GM21619 (cell line): ENCODE measurements around the gene ZNF28.
A peak's percentile ranks its signal among the peaks of the same experiment; 100 is the strongest.
"Not testable (repeated sequence)": the region's sequence is repeated elsewhere in the genome, so short reads cannot be mapped to it uniquely, and the experiment has no call there.

Experiments
- ATAC-seq: cut with Tn5 transposase; IDR thresholded peaks from one replicate; pipeline ENCODE4 v1.9.1; 2021; ENCODE audit not compliant: unreplicated experiment

ZNF28 gene

DNA sequence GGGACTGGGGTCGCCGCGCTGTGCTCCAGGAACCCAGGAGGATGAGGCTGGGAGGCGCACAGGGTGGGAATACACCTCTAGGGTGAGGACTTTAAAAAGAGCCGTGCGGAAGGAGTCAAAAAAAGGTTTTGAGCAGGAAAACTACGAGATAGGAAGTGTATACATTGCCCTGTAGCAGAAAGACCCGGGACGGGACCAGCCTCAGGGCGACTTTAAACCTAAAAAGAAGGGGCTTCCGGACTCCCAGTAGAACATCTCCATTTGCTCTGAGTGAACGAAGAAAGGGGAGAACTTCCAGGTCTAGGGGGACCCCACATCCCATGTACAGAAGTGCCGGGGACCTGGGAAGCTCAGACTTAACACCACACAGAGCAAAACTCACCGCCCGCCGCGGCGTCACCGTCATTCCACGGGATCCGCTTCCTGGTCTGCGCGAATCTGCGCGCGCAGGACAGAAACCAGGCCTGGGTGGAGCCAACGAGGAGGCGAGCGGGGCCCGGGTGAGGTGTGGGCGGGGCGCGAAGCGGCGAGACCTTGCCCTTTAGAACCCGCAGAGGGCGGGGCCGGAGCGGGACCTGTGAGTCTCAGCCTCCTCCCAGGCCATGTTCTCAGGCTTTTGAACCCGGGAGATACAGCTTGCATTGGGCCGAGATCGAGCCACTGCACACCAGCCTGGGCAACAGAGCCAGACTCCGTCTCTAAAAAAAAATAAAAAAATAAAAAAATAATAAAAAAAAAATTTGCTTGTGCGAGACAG, at the start of gene ZNF28:
TSS of gene ZNF28 (minus strand) at position 430 of the 757 bp plus-strand sequence. CDS start 3,675 bp downstream, outside the sequence.
- peak; percentile 98 for ATAC-seq

DNA sequence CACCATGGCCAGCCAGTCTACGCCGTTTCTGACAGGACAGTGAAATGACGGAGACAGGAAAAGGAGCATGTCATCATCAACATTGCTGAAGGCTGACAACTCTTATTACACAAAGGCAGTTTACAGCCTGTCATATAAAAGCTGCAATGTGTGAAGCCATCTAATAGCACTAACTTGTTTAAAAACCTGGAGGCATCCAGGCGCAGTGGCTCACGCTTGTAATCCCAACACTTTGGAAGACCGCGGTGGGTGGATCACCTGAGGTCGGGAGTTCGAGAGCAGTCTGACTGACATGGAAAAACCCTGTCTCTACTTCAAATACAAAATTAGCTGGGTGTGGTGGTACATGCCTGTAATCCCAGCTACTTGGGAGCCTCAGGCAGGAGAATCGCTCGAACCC, 46.6 kb upstream of the ZNF28 start:
- ATAC-seq, result not testable (repeated sequence)

DNA sequence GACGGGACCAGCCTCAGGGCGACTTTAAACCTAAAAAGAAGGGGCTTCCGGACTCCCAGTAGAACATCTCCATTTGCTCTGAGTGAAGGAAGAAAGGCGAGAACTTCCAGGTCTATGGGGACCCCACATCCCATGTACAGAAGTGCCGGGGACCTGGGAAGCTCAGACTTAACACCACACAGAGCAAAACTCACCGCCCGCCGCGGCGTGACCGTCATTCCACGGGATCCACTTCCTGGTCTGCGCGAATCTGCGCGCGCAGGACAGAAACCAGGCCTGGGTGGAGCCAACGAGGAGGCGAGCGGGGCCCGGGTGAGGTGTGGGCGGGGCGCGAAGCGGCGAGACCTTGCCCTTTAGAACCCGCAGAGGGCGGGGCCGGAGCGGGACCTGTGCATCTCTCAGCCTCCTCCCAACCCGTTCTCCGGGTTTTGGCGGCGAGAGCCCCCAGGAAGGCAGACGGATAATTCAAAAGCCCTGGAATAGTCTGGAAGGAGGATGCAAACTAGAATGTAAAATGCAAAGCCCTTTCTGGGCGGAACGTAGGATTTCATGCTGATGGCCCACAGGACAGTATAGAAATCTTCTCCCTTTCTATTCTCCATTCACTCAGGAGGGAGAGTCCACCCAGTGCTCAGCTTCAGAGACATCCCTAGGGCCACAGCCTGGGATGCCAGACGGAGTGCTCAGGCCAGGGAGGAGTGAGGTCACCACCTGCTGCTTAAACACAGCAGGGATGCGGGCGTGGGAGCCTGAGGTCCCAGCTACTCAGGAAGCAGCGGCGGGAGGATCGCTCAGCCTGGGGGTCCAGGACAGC, 36.2 kb upstream of the ZNF28 start, which contains the start of gene ZNF468:
TSS of gene ZNF468 (minus strand) at position 242 of the 814 bp plus-strand sequence. CDS start 3,347 bp downstream, outside the sequence.
- ATAC-seq, result peak; percentile 87

DNA sequence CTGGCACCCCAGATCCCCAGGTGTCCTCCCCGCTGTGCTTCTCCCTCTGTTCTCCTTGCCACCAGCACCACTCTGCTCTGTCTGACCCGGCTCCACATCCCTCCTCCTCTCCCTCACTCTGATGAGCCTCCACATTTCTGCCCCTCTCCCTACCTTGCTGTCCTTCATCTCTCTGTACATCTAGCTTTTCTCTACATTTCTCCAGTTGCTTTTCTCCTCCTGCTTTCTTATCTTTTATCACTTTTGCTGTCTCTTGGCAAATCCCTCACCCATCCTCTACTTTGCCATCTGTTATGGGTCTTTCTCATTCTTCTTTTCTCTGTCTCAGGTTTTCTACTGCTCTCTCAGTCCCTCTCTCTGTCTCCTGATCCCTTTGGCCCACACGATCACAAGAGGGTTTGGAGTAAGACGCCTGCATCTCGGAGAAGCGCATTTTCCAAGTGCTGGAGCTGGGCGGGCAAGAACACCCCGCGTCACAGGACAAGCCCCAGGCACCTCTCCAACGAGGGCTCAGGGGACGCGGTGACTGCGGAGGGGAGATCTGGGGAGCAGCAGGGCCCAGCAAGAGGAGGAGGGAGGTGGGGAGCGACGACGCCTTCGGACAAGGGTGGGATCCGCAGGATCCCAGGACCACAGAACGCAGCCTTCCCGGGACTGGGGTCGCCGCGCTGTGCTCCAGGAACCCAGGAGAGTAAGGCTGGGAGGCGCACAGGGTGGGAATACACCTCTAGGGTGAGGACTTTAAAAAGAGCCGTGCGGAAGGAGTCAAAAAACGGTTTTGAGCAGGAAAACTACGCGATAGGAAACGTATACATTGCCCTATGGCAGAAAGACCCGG, 35.3 kb upstream of the ZNF28 start:
- ATAC-seq, result not testable (repeated sequence)

DNA sequence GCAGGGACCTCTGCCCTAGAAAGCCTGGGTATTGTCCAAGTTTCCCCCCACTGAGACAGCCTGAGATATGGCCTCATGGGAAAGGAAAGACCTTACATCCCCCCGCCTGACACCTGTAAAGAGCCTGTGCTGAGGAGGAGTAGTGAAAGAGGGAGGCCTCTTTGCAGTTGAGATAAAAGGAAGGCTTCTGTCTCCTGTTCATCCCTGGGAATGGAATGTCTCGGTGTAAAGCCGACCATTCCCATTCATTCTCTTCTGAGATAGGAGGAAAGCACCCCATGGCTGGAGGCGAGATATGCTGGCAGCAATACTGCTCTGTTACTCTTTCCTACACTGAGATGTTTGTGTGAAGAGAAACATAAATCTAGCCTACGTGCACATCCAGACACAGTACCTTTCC, 25.9 kb upstream of the ZNF28 start:
- ATAC-seq, result not testable (repeated sequence)

DNA sequence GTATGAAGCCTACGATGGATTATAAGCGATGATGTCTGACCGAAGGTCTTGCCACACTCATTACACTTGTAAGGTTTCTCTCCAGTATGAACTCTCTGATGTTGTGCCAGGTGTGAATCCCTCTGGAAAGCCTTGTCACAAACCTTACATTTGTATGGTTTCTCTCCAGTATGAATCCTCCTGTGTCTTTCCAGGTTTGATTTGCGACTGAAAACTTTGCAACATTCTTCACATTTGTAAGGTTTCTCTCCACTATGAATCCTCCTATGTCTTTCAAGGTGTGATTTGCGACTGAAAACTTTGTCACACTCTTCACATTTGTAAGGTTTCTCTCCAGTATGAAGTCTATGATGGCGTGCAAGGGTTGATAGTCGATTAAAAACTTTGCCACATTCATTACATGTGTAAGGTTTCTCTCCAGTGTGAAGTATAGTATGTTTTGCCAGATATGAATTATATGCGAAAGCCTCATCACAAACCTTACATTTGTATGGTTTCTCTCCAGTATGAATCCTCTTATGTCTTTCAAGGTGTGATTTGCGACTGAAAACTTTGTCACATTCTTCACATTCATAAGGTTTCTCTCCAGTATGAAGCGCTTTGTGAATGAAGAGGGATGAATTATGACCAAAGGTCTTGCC, 19.5 kb upstream of the ZNF28 start:
- not testable (repeated sequence) for ATAC-seq

DNA sequence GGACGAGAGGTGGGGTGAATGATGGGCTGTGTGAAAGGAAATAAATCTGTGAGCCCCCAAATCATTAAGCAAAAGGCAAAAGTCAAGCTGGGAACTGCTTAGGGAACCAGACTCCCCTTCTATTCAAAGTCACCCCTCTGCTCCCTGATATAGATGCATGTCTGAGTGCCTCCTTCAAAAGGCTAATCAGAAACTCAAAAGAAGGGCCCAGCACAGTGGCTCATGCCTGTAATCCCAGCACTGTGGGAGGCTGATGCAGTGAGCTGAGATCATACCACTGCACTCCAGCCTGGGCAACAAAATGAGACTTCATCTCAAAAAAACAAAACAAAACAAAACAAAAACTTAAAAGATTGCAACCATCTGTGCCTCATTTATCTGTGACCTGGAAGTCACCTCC, 12.9 kb upstream of the ZNF28 start:
- ATAC-seq, result not testable (repeated sequence)

DNA sequence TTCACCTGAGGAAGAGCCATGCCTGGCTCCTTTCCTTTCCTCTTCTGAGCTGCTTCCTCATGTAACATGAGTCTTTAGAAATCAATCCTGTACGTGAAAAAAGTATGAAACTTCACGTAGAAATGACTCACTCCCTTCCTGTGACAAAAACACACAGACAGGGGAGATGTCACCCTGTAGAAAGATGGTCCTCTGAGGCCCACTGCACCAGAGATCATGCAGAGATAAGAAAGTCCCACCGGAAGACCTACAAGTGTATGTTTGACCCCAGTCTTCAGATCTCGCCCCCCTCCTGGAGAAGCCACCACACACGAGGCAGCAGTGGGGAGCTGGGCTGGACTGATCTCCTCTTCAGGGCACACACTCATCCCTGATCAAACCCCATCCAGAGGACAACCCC, 12.1 kb upstream of the ZNF28 start:
- not testable (repeated sequence) for ATAC-seq

DNA sequence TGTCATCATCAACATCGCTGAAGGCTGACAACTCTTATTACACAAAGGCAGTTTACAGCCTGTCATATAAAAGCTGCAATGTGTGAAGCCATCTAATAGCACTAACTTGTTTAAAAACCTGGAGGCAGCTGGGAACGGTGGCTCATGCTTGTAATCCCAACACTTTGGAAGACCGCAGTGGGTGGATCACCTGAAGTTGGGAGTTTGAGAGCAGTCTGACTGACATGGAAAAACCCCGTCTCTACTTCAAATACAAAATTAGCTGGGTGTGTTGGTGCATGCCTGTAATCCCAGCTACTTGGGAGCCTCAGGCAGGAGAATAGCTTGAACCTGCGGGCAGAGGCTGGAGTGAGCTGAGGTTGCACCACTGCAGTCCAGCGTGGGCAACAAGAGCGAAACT, 8.4 kb upstream of the ZNF28 start:
- not testable (repeated sequence) for ATAC-seq

DNA sequence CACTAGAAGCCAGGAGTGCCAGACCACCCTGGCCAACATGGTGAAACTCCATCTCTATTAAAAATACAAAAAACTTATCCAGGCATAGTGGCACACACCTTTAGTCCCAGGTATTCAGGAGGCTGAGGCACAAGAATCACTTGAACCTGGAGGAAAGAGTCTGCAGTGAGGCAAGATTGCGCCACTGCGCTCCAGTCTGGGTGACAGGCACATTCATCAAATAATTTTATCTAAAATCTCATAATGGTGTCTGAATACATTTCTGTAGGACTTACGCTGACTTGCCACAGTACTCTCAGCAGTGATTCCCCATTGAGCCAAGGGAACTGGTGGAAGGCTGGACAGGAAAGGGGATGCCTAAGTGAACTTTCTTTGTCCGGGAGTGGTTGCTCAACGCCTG, 4.3 kb upstream of the ZNF28 start:
- ATAC-seq, result no peak

DNA sequence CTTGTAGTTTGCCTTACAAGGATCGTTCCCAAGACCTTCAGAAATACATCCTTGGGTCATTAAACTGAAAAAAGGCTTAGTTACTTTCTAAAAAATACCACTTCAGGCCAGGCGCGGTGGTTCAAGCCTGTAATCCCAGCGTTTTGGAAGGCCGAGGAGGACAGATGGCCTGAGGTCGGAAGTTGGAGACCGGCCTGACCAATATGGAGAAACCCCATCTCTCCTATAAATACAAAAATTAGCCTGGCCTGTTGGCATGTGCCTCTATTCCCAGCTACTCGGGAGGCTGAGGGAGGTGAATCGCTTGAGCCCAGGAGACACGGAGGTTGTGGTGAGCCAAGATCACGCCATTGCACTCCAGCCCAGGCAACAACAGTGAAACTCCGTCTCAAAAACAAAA, 2.2 kb upstream of the ZNF28 start:
- no peak for ATAC-seq

DNA sequence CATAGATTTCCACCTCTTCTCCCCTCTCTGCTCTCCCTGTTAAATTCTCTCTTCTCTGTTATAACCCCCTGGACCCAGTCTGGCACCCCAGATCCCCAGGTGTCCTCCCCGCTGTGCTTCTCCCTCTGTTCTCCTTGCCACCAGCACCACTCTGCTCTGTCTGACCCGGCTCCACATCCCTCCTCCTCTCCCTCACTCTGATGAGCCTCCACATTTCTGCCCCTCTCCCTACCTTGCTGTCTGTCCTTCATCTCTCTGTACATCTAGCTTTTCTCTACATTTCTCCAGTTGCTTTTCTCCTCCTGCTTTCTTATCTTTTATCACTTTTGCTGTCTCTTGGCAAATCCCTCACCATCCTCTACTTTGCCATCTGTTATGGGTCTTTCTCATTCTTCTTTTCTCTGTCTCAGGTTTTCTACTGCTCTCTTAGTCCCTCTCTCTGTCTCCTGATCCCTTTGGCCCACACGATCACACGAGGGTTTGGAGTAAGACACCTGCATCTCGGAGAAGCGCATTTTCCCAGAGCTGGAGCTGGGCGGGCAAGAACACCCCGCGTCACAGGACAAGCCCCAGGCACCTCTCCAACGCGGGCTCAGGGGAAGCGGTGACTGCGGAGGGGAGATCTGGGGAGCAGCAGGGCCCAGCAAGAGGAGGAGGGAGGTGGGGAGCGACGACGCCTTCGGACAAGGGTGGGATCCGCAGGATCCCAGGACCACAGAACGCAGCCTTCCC, 795 bp downstream of the ZNF28 start:
- ATAC-seq, result peak; percentile 33

DNA sequence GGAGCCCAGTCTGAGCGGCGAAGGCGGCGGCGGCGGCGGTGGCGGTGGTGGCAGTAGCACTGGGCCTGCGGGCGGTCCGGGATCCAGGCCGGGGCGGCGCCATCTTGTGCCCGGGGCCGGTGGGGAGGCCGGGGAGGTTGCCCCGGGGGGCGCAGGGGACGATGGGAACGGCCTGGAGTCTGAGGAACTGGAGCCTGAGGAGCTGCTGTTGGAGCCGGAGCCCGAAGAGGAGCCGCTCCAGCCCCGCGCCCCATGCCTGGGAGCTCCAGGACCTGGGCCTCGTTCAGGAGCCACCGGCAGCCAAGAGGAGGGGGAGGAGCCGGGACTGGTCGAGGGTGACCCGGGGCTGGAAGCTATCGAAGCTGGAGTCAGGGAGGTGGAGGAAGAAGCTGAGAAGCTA, 11.6 kb downstream of the ZNF28 start:
- ATAC-seq, result no peak

DNA sequence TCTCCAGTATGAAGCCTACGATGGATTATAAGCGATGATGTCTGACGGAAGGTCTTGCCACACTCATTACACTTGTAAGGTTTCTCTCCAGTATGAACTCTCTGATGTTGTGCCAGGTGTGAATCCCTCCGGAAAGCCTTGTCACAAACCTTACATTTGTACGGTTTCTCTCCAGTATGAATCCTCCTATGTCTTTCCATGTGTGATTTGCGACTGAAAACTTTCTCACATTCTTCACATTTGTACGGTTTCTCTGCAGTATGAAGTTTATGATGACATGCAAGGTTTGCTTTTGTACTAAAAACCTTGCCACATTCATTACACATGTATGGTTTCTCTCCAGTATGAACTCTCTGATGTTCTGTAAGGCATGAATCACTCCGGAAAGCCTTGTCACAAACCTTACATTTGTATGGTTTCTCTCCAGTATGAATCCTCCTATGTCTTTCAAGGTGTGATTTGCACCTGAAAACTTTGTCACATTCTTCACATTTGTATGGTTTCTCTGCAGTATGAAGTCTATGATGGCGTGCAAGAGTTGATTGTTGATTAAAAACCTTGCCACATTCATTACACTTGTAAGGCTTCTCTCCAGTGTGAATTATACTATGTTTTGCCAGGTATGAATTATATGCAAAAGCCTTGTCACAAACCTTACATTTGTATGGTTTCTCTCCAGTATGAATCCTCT, 21.3 kb downstream of the ZNF28 start:
- not testable (repeated sequence) for ATAC-seq

DNA sequence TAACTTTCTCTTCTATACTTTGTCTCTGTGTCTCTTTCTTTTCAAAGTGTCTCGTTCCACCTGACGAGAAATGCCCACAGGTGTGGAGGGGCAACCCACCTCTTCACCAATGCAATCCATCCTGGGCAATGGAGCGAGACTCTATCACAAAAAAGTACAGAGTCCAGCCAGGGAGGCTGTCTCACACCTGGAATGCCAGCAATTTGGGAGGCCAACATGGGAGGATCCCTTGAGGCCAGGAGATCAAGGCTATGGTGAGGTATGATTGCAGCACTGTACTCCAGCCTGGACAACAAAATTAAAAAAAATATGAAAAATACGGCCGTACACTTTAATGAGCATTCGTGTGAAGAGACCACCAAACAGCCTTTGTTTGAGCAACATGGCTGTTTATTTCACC, 32.0 kb downstream of the ZNF28 start:
- ATAC-seq, result no peak

DNA sequence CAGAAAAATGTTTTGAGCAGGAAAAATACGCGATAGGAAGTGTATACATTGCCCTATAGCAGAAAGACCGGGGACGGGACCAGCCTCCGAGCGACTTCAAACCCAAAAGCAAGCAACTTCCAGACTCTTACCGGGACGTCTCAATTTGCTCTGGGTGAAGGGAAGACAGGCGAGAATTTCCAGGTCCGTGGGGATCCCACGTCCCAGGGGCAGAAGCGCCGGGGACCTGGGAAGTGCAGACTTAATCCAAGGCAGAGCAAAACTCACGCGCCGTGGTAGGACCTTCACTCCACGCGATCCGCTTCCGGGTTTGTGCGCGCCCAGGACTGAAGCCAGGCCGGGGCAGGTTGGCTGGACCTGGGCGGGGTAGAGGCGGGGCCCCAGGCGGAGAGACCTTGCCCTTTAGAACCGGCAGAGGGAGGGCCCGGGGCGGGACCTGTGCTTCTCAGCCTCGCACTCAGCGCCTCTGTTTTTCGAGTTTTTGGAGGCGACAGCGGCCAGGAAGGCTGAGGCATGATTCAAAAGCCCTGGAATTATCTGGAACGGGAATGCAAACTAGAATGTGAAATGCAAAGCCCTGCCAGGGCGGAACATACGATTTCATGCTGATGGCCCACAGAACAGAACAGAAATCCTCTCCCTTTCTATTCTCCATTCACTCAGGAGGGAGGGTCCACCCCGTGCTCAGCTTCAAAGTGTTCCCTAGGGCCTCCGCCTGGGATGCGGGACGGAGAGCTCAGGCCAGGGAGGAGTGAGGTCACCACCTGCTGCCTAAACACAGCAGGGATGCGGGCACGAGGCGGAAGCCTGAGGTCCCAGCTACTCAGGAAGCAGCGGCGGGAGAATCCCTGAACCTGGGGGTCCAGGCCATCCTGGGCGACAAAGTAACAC, 34.7 kb downstream of the ZNF28 start, which contains the start of gene ZNF600:
TSS of gene ZNF600 (minus strand) at position 328 of the 891 bp plus-strand sequence. CDS start 7,903 bp downstream, outside the sequence.
- ATAC-seq, result peak; percentile 91

DNA sequence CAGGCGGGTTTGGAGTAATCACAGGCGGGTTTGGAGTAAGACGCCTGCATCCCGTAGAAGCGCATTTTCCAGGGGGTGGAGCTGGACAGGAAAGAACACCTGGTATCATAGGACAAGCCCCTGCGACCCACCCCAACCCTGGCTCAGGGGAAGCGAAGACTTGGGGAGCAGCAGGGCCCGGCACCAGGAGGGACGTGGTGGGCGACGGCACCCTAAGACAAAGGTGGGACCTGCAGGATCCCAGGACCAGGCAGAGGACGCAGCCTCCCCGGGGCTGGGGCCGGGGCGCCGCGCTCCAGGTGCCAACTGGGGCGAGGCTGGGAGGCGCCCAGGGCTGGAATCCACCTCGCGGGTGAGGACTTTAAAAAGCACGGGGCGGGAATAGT, 35.4 kb downstream of the ZNF28 start:
- ATAC-seq, result peak; percentile 10

DNA sequence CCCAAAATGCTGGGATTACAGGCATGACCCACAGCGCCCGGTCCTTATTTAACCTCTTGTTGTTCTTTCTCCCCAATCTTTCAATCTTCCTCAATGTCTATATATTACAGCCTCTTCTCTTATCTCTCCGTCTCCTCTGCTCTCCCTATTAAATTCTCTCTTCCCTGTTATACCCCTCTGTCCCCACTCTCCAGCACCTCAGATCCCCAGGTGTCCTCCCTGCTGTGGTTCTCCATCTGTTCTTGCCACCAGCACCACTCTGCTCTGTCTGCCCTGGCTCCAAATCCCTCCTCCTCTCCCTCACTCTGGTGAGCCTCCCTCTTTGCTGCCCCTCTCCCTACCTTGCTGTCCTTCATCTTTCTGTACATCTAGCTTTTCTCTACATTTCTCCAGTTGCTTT, 35.9 kb downstream of the ZNF28 start:
- ATAC-seq, result no peak
